H1 (cell line): Measurements from ENCODE around the gene NABP2.

Source experiments
- CEBPB ChIP-seq: IDR thresholded peaks from 2 replicates; pipeline ENCODE4 v1.6.1; 2012; ENCODE audit warnings: low read depth, low read length
- CHD2 ChIP-seq: IDR thresholded peaks from 2 replicates; pipeline ENCODE4 v1.6.1; 2012; ENCODE audit warnings: low read length, improper control_type of control experiment
- CREB1 ChIP-seq: IDR thresholded peaks from 2 replicates; pipeline ENCODE4 v1.6.1; 2012; ENCODE audit warnings: inconsistent platforms
- EZH2 ChIP-seq: fragments of 200-600 bp; sonication (generic); IDR thresholded peaks from 2 replicates; pipeline ENCODE4 v1.7.1; 2012; ENCODE audit warnings: low read depth, mild to moderate bottlenecking, moderate library complexity, low read length, inconsistent platforms; ENCODE audit not compliant: severe bottlenecking
- GTF2F1 ChIP-seq: IDR thresholded peaks from 2 replicates; pipeline ENCODE4 v1.6.1; 2012; ENCODE audit warnings: low read depth, low read length, improper control_type of control experiment, borderline replicate concordance
- HDAC2 ChIP-seq, 2 experiments: fragments of 300-600 bp in 1 of 2; sonication (generic) in 1 of 2; IDR thresholded peaks; 2 replicates each; pipeline ENCODE4 v1.6.1; 2011 to 2012; ENCODE audit warnings: low read depth in 2 of 2, low read length in 2 of 2, mild to moderate bottlenecking in 2 of 2, moderate library complexity in 2 of 2, borderline replicate concordance in 1 of 2, inconsistent platforms in 1 of 2
- JUND ChIP-seq: IDR thresholded peaks from 2 replicates; pipeline ENCODE4 v1.6.1; 2011; ENCODE audit warnings: mild to moderate bottlenecking, improper control_type of control experiment, low read length
- KDM1A ChIP-seq: fragments of 200-600, 300-600 bp; sonication (generic); IDR thresholded peaks from 2 replicates; pipeline ENCODE4 v1.7.1; 2016; ENCODE audit warnings: mild to moderate bottlenecking, low read length, borderline replicate concordance
- POLR2AphosphoS5 ChIP-seq: IDR thresholded peaks from 2 replicates; pipeline ENCODE4 v1.6.1; 2011; ENCODE audit warnings: low read depth, low read length
- SIN3A ChIP-seq, 2 experiments: IDR thresholded peaks in 1 of 2; conservative IDR thresholded peaks in 1 of 2; 2 replicates each; pipeline ENCODE4 v1.6.1; 2011 to 2012; ENCODE audit warnings: low read length in 2 of 2, improper control_type of control experiment in 1 of 2, low read depth in 1 of 2, mild to moderate bottlenecking in 1 of 2
- SP1 ChIP-seq: IDR thresholded peaks from 2 replicates; pipeline ENCODE4 v1.6.1; 2011; ENCODE audit warnings: low read depth, low read length
- TAF1 ChIP-seq: IDR thresholded peaks from 2 replicates; pipeline ENCODE4 v1.6.1; 2011; ENCODE audit warnings: mild to moderate bottlenecking, low read depth, low read length
- TF ChIP-seq, protein P1 (sequence below), 3 experiments: IDR thresholded peaks; 1 replicate in 2 of 3; 2 replicates in 1 of 3; pipeline versions ENCODE4 v1.5.1 to v1.6.1; 2011; ENCODE audit warnings: low read length in 3 of 3, mild to moderate bottlenecking in 3 of 3, inconsistent platforms in 2 of 3, low read depth in 1 of 3, moderate library complexity in 1 of 3; ENCODE audit not compliant: insufficient read depth in 1 of 3; ENCODE audit errors: control extremely low read depth in 1 of 3
- TF ChIP-seq, protein P2 (sequence below): IDR thresholded peaks from 2 replicates; pipeline ENCODE4 v1.6.1; 2012; ENCODE audit warnings: inconsistent platforms

DNA sequence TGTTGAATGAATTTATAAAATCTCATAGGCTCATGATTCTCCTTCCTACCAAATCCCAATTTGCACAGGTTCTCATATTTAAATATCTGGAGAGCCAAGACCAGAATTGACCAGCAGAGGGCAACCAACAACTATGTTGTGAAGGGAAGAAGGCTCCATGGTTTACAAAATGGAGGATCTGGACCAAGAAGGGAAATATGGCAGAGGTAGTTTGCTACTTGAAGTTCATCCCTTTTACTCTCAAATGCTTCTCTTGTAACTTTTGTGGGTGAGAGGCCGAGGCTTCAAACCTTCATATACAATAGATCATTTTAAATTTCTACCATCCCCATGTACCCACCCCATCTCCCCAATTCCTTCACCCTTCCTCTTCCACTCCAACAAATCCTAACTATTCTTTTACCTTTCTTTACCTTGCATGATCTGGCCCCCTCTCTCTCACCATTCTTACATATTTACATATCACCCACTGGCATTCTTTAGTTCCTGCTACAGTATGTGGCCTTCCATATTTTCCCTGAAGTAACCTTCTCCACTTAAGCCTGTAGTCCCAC lies 31.0 kb upstream of the NABP2 start:
- TF ChIP-seq HDAC2 (IDR thresholded peaks at IDR 0.05; ENCODE audit: borderline replicate concordance in 1 of 2, low read depth in 2 of 2, low read length in 2 of 2) = no peak
- 0 out of 2 replicates have a peak, but pooled peaks have one; percentile 20 for TF ChIP-seq SP1
- TF ChIP-seq SIN3A (conservative IDR thresholded peaks at IDR 0.05 in 1 of 2, IDR thresholded peaks at IDR 0.05 in 1 of 2; ENCODE audit: low read depth in 1 of 2, low read length in 2 of 2) = no peak
- TF ChIP-seq CREB1 = no peak
- TF ChIP-seq POLR2AphosphoS5 = no peak
- TF ChIP-seq TAF1 = peak; percentile 59
- TF ChIP-seq CEBPB = no peak
- no peak for TF ChIP-seq GTF2F1
- no peak for TF ChIP-seq JUND
- TF ChIP-seq, protein P1, sequence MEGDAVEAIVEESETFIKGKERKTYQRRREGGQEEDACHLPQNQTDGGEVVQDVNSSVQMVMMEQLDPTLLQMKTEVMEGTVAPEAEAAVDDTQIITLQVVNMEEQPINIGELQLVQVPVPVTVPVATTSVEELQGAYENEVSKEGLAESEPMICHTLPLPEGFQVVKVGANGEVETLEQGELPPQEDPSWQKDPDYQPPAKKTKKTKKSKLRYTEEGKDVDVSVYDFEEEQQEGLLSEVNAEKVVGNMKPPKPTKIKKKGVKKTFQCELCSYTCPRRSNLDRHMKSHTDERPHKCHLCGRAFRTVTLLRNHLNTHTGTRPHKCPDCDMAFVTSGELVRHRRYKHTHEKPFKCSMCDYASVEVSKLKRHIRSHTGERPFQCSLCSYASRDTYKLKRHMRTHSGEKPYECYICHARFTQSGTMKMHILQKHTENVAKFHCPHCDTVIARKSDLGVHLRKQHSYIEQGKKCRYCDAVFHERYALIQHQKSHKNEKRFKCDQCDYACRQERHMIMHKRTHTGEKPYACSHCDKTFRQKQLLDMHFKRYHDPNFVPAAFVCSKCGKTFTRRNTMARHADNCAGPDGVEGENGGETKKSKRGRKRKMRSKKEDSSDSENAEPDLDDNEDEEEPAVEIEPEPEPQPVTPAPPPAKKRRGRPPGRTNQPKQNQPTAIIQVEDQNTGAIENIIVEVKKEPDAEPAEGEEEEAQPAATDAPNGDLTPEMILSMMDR (IDR thresholded peaks at IDR 0.05; ENCODE audit: control extremely low read depth in 1 of 3, insufficient read depth in 1 of 3, low read depth in 1 of 3, low read length in 3 of 3) = peak in 2 of 3 experiments; percentile 76 to 83; a peak in 3 of 4 replicates
- TF ChIP-seq EZH2 = no peak
- no peak for TF ChIP-seq KDM1A
- no peak for TF ChIP-seq CHD2
- TF ChIP-seq, protein P2, sequence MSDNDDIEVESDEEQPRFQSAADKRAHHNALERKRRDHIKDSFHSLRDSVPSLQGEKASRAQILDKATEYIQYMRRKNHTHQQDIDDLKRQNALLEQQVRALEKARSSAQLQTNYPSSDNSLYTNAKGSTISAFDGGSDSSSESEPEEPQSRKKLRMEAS = no peak
